GM13977 (cell line): ENCODE measurements around the gene NUP62.
"Not testable (repeated sequence)": the region's sequence is repeated elsewhere in the genome, so short reads cannot be mapped to it uniquely, and the experiment has no call there.

Experiments used
- DNase-seq: peaks from one replicate; pipeline ENCODE4 v3.0.0; 2012; ENCODE audit warnings: low spot score
- in situ Hi-C: fragments of 300-500 bp; cut with MboI; formaldehyde crosslinking; loops from one replicate; pipeline ENCODE4 v1.12.0; 2022; ENCODE audit warnings: low sequenced_read_pairs, low pct_unique_long_range_greater_than_20kb, mixed read lengths, inconsistent platforms; ENCODE audit not compliant: unreplicated experiment
- TF ChIP-seq, protein P1 (sequence below): IDR thresholded peaks from 2 replicates; pipeline ENCODE4 v1.5.1; 2012; ENCODE audit warnings: mild to moderate bottlenecking, control low read depth; ENCODE audit not compliant: insufficient read depth; ENCODE audit errors: extremely low read depth, missing control alignments

Gene NUP62

DNA sequence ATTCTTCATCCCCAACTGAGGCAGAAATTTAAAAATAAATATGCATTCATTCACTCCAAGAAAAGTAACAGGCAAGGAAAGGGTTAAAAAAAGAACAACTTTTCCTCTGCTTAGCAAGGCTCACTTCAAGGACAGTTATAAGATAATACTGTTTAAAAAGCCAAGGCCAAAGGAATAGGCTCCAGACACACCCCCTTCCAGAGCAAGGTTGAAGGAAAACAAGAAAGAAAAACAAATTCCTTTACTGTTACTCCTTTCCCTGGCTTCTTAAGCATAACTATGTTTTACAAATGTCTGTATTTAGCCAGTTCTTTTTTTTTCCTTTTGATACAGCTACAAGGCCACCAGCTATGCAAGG lies 23.2 kb upstream of the NUP62 start:
- TF ChIP-seq, protein P1, sequence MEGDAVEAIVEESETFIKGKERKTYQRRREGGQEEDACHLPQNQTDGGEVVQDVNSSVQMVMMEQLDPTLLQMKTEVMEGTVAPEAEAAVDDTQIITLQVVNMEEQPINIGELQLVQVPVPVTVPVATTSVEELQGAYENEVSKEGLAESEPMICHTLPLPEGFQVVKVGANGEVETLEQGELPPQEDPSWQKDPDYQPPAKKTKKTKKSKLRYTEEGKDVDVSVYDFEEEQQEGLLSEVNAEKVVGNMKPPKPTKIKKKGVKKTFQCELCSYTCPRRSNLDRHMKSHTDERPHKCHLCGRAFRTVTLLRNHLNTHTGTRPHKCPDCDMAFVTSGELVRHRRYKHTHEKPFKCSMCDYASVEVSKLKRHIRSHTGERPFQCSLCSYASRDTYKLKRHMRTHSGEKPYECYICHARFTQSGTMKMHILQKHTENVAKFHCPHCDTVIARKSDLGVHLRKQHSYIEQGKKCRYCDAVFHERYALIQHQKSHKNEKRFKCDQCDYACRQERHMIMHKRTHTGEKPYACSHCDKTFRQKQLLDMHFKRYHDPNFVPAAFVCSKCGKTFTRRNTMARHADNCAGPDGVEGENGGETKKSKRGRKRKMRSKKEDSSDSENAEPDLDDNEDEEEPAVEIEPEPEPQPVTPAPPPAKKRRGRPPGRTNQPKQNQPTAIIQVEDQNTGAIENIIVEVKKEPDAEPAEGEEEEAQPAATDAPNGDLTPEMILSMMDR = no peak

DNA sequence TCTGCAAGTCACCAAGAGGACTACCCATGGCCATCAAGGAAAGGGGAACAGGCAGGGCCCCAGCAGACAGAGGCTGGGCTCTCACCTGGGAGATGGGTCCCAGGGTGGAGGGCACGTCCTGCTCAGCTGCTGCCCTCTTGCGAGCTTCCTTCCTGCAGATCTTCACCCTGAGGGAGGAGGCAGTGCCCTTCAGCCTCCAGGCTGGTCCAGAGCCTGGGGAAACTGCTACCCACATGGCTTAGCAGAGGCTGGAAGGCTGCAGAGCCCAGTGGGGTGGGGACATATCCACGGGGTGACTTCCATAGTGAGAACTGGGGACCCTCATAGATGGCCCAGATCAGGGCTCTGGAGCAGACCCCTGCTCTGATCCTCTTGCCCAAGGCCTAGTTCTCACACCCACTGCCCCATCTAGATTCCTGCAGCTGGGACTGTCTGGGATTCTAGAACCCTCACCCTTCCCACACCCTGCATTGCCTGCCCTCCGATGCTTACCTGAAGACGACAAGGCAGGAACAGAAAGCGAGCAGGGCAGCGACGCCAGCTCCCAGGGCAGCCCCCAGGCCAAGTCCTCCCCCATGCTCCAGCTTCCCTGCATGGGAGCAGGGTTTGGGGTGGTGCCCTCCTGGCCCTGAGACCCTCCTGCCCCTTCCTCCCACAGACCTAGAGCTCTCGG lies 22.6 kb upstream of the NUP62 start:
- DNase-seq = no peak
- TF ChIP-seq, protein P1 = no peak
- in situ Hi-C loops = no loop called here

More for the DNA sequence above, 23.2 kb upstream of the NUP62 start:
- in situ Hi-C loops = no loop called here
- DNase-seq = no peak

DNA sequence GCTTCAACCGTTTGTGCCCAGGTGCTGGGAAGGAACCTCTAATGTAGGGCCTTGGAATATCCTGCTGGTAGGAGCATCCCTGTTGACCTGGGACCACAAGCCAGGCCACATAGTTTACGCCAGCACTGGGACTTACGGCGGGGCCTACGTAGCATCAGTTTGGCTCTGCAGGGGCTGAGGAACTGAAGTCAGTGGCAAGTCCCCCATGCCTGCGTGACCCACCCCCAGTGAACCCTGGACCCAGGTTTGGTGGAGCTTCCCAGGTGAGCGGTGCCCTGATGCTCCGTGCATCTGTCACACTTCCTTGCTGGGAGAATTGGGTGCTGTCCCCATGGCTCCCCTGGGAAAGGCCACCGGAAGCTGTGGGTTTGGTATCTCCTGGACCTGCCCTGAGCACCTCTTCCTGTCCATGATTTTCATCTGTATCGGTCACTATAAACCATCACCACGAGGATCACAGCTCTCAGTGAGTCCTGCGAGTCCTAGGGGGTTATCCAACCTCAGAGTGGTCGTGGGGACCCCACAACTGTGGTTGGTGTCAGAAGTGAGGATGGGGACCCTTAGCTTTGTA lies 21.7 kb upstream of the NUP62 start:
- in situ Hi-C loops = no loop called here
- DNase-seq = no peak
- TF ChIP-seq, protein P1 = no peak

DNA sequence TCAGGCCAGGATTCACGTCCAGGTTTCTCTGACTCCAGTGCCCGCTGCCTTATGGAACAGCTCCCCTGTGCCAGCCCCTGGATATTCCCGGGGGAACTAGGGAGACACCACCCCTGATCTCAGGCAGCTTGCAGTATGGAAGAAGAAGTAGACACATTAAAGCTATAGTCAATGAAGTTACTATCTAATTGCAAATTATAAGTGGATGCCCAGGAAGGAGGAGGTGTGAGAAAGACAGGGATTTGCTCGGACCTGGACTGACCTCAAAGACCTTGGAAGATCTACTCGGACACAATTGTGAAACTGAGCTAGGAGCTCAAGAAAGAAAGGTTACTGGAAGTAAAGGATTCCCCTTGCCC lies 21.3 kb upstream of the NUP62 start:
- DNase-seq = no peak
- in situ Hi-C loops = no loop called here
- TF ChIP-seq, protein P1 = no peak

DNA sequence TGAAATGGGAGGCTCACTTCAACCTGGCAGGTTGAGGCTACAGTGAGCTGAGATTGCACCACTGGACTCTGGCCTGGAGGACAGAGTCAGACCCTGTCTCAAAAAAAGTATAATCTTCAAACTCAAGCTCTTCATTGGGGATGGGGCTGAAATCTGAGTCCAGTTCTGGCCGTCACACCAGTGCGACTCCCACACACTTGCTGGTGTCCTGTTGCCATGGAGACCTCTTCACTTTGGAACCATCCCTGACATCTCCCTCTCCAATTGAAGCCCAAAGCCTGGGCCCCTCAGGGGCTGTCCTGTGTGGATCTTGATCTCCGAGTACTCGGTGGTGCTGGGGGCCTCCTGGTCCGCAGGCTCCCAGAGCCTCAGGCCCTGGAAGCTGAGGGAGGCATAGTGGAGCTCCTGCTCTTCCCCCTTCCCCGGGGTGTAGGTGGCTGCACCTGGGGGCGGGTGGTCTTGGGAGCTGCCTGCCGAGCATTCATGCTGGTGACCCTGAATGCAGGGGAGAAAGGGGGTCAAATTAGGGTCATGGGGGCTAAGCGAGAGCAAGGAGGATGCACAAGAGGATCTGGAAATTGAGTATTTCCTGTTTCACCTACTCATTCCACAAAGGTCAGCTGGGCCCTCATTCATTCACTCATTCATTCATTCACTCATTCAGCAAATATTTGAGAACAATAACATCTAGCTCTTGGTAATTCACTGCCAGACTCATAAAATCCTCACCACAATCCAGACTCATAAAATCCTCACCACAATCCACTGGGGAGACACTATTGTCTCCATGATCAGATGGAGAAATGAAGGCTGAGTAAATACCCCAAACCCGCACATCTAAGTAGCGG lies 20.7 kb upstream of the NUP62 start:
- in situ Hi-C loops = loop anchor here (25.0 kb wide), 1 partner anchor 187 kb away; no protein-coding TSS in a partner anchor
- TF ChIP-seq, protein P1 = no peak
- DNase-seq = no peak

DNA sequence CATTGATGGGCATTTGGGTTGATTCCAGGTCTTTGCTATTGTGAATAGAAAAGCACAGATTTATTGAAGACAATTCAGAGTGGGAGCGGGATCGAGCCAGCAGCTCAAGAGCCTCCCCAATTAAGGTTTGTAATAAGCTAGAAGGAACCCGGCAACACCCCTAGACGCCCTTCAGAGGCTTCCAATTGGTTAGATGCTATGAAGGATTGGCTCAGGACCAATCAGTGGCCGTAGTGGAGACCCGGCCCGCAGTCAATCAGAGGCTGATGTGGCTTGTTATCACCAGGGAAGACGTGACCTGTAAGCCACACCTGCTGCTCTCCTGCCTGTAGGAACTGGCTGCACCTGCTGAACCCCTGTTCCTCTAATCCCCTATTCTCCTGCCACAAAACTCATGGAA lies 17.1 kb upstream of the NUP62 start:
- DNase-seq = no peak
- in situ Hi-C loops = loop anchor here (25.0 kb wide), 1 partner anchor 191 kb away; no protein-coding TSS in a partner anchor
- TF ChIP-seq, protein P1 = no peak

DNA sequence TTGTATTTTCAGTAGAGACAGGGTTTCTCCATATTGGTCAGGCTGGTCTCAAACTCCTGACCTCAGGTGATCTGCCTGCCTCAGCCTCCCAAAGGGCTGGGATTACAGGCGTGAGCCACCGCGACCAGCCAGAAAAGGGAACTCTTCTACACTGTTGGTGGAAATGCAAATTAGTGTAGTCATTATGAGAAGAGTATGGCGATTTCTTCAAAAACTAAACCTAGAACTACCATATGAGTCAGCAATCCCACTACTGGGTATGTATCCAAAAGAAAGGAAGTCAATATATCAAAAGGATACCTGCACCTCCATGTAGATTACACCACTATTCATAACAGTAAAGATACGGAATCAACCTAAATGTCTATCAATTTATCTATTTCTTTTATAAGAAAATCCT lies 15.3 kb upstream of the NUP62 start:
- DNase-seq = not testable (repeated sequence)
- in situ Hi-C loops = loop anchor here (25.0 kb wide), 1 partner anchor 193 kb away; no protein-coding TSS in a partner anchor
